GM23338 (cell line): Measurements from ENCODE around the gene UBE2G2. TPM values are rescaled to one million over a fixed set of nuclear protein-coding genes. Genes with fewer than 3 reads are reported as not detected.

Source experiments
- ATAC-seq: fragments of 200-7000 bp; cut with Tn5 transposase; 3 replicates; pipeline ENCODE4 v1.9.1; 2020
- DNase-seq: peaks from one replicate; pipeline ENCODE4 v3.0.0-alpha.2; 2015; ENCODE audit warnings: low spot score
- H2AFZ ChIP-seq: fragments of 200-600 bp; sonication (generic); 2 replicates; pipeline ENCODE4 v1.8.0; 2016; ENCODE audit warnings: antibody characterized with exemption, mild to moderate bottlenecking, moderate library complexity
- H3F3A ChIP-seq: fragments of 200-600 bp; sonication (generic); replicated peaks from 2 replicates; pipeline ENCODE4 v1.8.0; 2017; ENCODE audit warnings: antibody characterized with exemption, mixed run types, low read depth
- H3K27ac ChIP-seq: fragments of 200-600 bp; sonication (generic); 2 replicates; pipeline ENCODE4 v1.6.1; 2016; ENCODE audit warnings: low read depth
- H3K27me3 ChIP-seq: fragments of 200-600 bp; sonication (generic); 2 replicates; pipeline ENCODE4 v1.8.0; 2016; ENCODE audit warnings: mild to moderate bottlenecking, mixed run types, moderate library complexity; ENCODE audit not compliant: insufficient read depth
- H3K36me3 ChIP-seq: fragments of 200-600 bp; sonication (generic); 2 replicates; pipeline ENCODE4 v1.8.0; 2016; ENCODE audit warnings: mild to moderate bottlenecking; ENCODE audit not compliant: insufficient read depth
- H3K4me1 ChIP-seq: fragments of 200-600 bp; sonication (generic); 2 replicates; pipeline ENCODE4 v1.8.0; 2016; ENCODE audit warnings: mild to moderate bottlenecking, moderate library complexity; ENCODE audit not compliant: insufficient read depth
- H3K4me2 ChIP-seq: fragments of 200-600 bp; sonication (generic); 2 replicates; pipeline ENCODE4 v1.7.1; 2017; ENCODE audit warnings: mixed run types
- H3K4me3 ChIP-seq: fragments of 200-600 bp; sonication (generic); 2 replicates; pipeline ENCODE4 v1.6.1; 2016; ENCODE audit warnings: mixed run types
- H3K79me2 ChIP-seq: fragments of 200-600 bp; sonication (generic); replicated peaks from 2 replicates; pipeline ENCODE4 v1.8.0; 2017; ENCODE audit warnings: mild to moderate bottlenecking; ENCODE audit not compliant: insufficient read depth
- H3K9me2 ChIP-seq: fragments of 200-600 bp; sonication (generic); 2 replicates; pipeline ENCODE4 v1.8.0; 2017; ENCODE audit not compliant: insufficient read depth
- H4K20me1 ChIP-seq: fragments of 200-600 bp; sonication (generic); replicated peaks from 2 replicates; pipeline ENCODE4 v1.8.0; 2017; ENCODE audit warnings: mild to moderate bottlenecking; ENCODE audit not compliant: insufficient read depth
- H3K27ac Mint-ChIP-seq: 2 replicates; pipeline ENCODE4 v1.8.0; 2020; ENCODE audit warnings: inconsistent platforms, mild to moderate bottlenecking, moderate library complexity, mixed read lengths
- H3K27me3 Mint-ChIP-seq: 3 replicates; pipeline ENCODE4 v1.8.0; 2022; ENCODE audit warnings: low read depth, mild to moderate bottlenecking, moderate library complexity, mixed read lengths, inconsistent platforms; ENCODE audit not compliant: insufficient read depth, poor library complexity
- H3K36me3 Mint-ChIP-seq: 3 replicates; pipeline ENCODE4 v1.8.0; 2021; ENCODE audit warnings: low read depth, mild to moderate bottlenecking, inconsistent platforms, moderate library complexity, mixed read lengths
- H3K4me1 Mint-ChIP-seq: 3 replicates; pipeline ENCODE4 v1.8.0; 2020; ENCODE audit warnings: mild to moderate bottlenecking, inconsistent platforms, mixed read lengths
- H3K4me3 Mint-ChIP-seq: 3 replicates; pipeline ENCODE4 v1.8.0; 2021; ENCODE audit warnings: moderate library complexity, mild to moderate bottlenecking, inconsistent platforms, mixed read lengths
- H3K9me3 Mint-ChIP-seq: 3 replicates; pipeline ENCODE4 v1.8.0; 2020; ENCODE audit warnings: moderate library complexity, mild to moderate bottlenecking, inconsistent platforms, mixed read lengths
- CREB1 ChIP-seq: fragments of 250-450 bp; sonication (Bioruptor Pico); IDR thresholded peaks from 2 replicates; pipeline ENCODE4 v1.5.0; 2020; ENCODE audit warnings: low read depth, mild to moderate bottlenecking, moderate library complexity
- ETS1 ChIP-seq: IDR thresholded peaks from 2 replicates; pipeline ENCODE4 v1.6.1; 2016; ENCODE audit warnings: antibody characterized with exemption
- EZH2 ChIP-seq: fragments of 200-600 bp; sonication (generic); IDR thresholded peaks from one replicate; pipeline ENCODE4 v1.8.0; 2017; ENCODE audit warnings: antibody characterized with exemption, mild to moderate bottlenecking, low read depth; ENCODE audit not compliant: unreplicated experiment
- EZH2phosphoT487 ChIP-seq: fragments of 200-600 bp; sonication (generic); IDR thresholded peaks from one replicate; pipeline ENCODE4 v1.8.1; 2018; ENCODE audit warnings: antibody characterized with exemption; ENCODE audit not compliant: unreplicated experiment
- POLR2AphosphoS5 ChIP-seq: IDR thresholded peaks from 2 replicates; pipeline ENCODE4 v1.6.1; 2016; ENCODE audit warnings: antibody characterized with exemption, low read depth
- STAT1 ChIP-seq: IDR thresholded peaks from one replicate; pipeline ENCODE4 v1.6.1; 2016; ENCODE audit warnings: antibody characterized with exemption; ENCODE audit not compliant: unreplicated experiment
- ZNF114 ChIP-seq: fragments of 250-450 bp; sonication (Bioruptor Pico); IDR thresholded peaks from 2 replicates; pipeline ENCODE4 v1.5.0; 2020; ENCODE audit warnings: mild to moderate bottlenecking, moderate library complexity
- polyA plus RNA-seq: library from polyadenylated mRNA; unstranded; fragments of >200 nt; fragmentation: Nextera tagmentation; extraction: Ambion mirVana; gene quantifications from 2 replicates; pipeline ENCODE4 v1.2.1, GENCODE V29; 2016
- total RNA-seq: library from RNA; depleted of rRNA; stranded (reverse); fragments of >200 nt; shearing (Covaris generic); gene quantifications from 2 replicates; pipeline ENCODE4 v1.2.3, GENCODE V29; 2014
- TF ChIP-seq, protein P1 (sequence below): fragments of 250-450 bp; sonication (Bioruptor Pico); IDR thresholded peaks from 2 replicates; pipeline ENCODE4 v1.5.0; 2020; ENCODE audit warnings: mild to moderate bottlenecking, moderate library complexity
- TF ChIP-seq, protein P2 (sequence below): IDR thresholded peaks from one replicate; pipeline ENCODE4 v1.6.1; 2018; ENCODE audit warnings: antibody characterized with exemption; ENCODE audit not compliant: unreplicated experiment

The UBE2G2 gene
- total and polyA plus RNA-seq, 2 experiments from 2014 or later = 66.4 to 100 TPM

DNA sequence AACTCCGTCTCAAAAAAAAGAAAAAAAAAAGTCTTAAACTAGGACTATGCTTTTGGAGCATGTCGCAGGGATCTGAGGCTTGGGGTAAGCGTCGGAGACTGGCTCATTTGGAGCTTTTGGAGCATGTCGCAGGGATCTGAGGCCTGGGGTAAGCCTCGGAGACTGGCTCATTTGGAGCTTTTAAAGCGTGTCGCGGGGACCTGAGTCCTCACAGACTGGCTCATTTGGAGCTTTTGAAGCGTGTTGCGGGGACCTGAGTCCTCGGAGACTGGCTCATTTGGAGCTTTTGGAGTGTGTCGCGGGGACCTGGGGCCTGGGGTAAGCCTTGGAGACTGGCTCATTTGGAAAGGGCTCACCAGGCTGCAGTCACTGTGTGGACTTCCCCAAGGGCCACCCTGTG lies 76.7 kb downstream of the UBE2G2 start:
- no peaks in the 10 kb centered on the region for H4K20me1 ChIP-seq
- Mint-ChIP-seq H3K4me3 (no peak overlapping the region), H3K27ac (no peak overlapping the region), H3K36me3 (no peaks in the 10 kb centered on the region), H3K9me3 (peaks cover 3% of the 10 kb centered on the region; the same call in 1 of the 3 replicates), H3K27me3 (peaks cover 29% of the 10 kb centered on the region), H3K4me1 (peaks cover 15% of the 10 kb centered on the region)
- ATAC-seq (no peak), DNase-seq (no peak)
- no peak overlapping the region for H3K27ac ChIP-seq
- no peak for TF ChIP-seq EZH2
- no peak overlapping the region for H3K4me2 ChIP-seq
- peaks cover 22% of the 10 kb centered on the region for H3K27me3 ChIP-seq
- H3K9me2 ChIP-seq = no peaks in the 10 kb centered on the region
- no peaks in the 10 kb centered on the region for H3K79me2 ChIP-seq
- no peak overlapping the region for H2AFZ ChIP-seq
- 0 out of 2 replicates have a peak, but pooled peaks cover 7% of the 10 kb centered on the region for H3F3A ChIP-seq
- no peak overlapping the region for H3K4me3 ChIP-seq
- peaks cover 12% of the 10 kb centered on the region for H3K4me1 ChIP-seq
- no peaks in the 10 kb centered on the region for H3K36me3 ChIP-seq

- H3F3A ChIP-seq = 0 out of 2 replicates have a peak, but pooled peaks cover 7% of the 10 kb centered on the region
- H3K27ac ChIP-seq = no peak overlapping the region
- H3K27ac Mint-ChIP-seq = no peak overlapping the region
- no peaks in the 10 kb centered on the region for H3K36me3 ChIP-seq
- H3K27me3 Mint-ChIP-seq = peaks cover 27% of the 10 kb centered on the region
- H3K9me3 Mint-ChIP-seq = peaks cover 3% of the 10 kb centered on the region; the same call in 1 of the 3 replicates
- peak overlapping the region; percentile 6; the same call in 1 of the 3 replicates for H3K4me3 Mint-ChIP-seq
- H3K4me3 ChIP-seq = no peak overlapping the region
- H3K79me2 ChIP-seq = no peaks in the 10 kb centered on the region
- peak overlapping the region; percentile 96; the same call in 1 of the 2 replicates for H2AFZ ChIP-seq
- H3K27me3 ChIP-seq = peaks cover 22% of the 10 kb centered on the region
- peaks cover 13% of the 10 kb centered on the region for H3K4me1 Mint-ChIP-seq
- no peaks in the 10 kb centered on the region for H3K36me3 Mint-ChIP-seq
- no peaks in the 10 kb centered on the region for H3K9me2 ChIP-seq
- no peak for ATAC-seq
- peak overlapping the region; percentile 78; the same call in 1 of the 2 replicates for H3K4me2 ChIP-seq
- peaks cover 12% of the 10 kb centered on the region for H3K4me1 ChIP-seq
- DNase-seq = no peak
- no peaks in the 10 kb centered on the region for H4K20me1 ChIP-seq
- TF ChIP-seq STAT1 (no peak), ZNF114 (no peak), POLR2AphosphoS5 (no peak), EZH2phosphoT487 (no peak), CREB1 (no peak), EZH2 (no peak), ETS1 (no peak)
- TF ChIP-seq, protein P1, sequence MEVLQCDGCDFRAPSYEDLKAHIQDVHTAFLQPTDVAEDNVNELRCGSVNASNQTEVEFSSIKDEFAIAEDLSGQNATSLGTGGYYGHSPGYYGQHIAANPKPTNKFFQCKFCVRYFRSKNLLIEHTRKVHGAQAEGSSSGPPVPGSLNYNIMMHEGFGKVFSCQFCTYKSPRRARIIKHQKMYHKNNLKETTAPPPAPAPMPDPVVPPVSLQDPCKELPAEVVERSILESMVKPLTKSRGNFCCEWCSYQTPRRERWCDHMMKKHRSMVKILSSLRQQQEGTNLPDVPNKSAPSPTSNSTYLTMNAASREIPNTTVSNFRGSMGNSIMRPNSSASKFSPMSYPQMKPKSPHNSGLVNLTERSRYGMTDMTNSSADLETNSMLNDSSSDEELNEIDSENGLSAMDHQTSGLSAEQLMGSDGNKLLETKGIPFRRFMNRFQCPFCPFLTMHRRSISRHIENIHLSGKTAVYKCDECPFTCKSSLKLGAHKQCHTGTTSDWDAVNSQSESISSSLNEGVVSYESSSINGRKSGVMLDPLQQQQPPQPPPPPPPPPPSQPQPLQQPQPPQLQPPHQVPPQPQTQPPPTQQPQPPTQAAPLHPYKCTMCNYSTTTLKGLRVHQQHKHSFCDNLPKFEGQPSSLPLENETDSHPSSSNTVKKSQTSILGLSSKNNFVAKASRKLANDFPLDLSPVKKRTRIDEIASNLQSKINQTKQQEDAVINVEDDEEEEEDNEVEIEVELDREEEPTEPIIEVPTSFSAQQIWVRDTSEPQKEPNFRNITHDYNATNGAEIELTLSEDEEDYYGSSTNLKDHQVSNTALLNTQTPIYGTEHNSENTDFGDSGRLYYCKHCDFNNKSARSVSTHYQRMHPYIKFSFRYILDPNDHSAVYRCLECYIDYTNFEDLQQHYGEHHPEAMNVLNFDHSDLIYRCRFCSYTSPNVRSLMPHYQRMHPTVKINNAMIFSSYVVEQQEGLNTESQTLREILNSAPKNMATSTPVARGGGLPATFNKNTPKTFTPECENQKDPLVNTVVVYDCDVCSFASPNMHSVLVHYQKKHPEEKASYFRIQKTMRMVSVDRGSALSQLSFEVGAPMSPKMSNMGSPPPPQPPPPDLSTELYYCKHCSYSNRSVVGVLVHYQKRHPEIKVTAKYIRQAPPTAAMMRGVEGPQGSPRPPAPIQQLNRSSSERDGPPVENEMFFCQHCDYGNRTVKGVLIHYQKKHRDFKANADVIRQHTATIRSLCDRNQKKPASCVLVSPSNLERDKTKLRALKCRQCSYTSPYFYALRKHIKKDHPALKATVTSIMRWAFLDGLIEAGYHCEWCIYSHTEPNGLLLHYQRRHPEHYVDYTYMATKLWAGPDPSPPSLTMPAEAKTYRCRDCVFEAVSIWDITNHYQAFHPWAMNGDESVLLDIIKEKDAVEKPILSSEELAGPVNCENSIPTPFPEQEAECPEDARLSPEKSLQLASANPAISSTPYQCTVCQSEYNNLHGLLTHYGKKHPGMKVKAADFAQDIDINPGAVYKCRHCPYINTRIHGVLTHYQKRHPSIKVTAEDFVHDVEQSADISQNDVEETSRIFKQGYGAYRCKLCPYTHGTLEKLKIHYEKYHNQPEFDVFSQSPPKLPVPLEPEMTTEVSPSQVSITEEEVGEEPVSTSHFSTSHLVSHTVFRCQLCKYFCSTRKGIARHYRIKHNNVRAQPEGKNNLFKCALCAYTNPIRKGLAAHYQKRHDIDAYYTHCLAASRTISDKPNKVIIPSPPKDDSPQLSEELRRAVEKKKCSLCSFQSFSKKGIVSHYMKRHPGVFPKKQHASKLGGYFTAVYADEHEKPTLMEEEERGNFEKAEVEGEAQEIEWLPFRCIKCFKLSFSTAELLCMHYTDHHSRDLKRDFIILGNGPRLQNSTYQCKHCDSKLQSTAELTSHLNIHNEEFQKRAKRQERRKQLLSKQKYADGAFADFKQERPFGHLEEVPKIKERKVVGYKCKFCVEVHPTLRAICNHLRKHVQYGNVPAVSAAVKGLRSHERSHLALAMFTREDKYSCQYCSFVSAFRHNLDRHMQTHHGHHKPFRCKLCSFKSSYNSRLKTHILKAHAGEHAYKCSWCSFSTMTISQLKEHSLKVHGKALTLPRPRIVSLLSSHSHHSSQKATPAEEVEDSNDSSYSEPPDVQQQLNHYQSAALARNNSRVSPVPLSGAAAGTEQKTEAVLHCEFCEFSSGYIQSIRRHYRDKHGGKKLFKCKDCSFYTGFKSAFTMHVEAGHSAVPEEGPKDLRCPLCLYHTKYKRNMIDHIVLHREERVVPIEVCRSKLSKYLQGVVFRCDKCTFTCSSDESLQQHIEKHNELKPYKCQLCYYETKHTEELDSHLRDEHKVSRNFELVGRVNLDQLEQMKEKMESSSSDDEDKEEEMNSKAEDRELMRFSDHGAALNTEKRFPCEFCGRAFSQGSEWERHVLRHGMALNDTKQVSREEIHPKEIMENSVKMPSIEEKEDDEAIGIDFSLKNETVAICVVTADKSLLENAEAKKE (CRISPR knock-in tag) = no peak
- TF ChIP-seq, protein P2, sequence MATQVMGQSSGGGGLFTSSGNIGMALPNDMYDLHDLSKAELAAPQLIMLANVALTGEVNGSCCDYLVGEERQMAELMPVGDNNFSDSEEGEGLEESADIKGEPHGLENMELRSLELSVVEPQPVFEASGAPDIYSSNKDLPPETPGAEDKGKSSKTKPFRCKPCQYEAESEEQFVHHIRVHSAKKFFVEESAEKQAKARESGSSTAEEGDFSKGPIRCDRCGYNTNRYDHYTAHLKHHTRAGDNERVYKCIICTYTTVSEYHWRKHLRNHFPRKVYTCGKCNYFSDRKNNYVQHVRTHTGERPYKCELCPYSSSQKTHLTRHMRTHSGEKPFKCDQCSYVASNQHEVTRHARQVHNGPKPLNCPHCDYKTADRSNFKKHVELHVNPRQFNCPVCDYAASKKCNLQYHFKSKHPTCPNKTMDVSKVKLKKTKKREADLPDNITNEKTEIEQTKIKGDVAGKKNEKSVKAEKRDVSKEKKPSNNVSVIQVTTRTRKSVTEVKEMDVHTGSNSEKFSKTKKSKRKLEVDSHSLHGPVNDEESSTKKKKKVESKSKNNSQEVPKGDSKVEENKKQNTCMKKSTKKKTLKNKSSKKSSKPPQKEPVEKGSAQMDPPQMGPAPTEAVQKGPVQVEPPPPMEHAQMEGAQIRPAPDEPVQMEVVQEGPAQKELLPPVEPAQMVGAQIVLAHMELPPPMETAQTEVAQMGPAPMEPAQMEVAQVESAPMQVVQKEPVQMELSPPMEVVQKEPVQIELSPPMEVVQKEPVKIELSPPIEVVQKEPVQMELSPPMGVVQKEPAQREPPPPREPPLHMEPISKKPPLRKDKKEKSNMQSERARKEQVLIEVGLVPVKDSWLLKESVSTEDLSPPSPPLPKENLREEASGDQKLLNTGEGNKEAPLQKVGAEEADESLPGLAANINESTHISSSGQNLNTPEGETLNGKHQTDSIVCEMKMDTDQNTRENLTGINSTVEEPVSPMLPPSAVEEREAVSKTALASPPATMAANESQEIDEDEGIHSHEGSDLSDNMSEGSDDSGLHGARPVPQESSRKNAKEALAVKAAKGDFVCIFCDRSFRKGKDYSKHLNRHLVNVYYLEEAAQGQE = no peak
These were observed 77.4 kb downstream of the UBE2G2 start for GRCh38 chr21:44724196-44724595.
